ENCODE results near the gene HIKESHI. TPM values are rescaled to one million over a fixed set of nuclear protein-coding genes. Genes with fewer than 3 reads are reported as not detected.

Gene HIKESHI
- total RNA-seq, 3 donors from 2014 or later, result 34.7 to 53.9 (median 43.5) TPM

DNA sequence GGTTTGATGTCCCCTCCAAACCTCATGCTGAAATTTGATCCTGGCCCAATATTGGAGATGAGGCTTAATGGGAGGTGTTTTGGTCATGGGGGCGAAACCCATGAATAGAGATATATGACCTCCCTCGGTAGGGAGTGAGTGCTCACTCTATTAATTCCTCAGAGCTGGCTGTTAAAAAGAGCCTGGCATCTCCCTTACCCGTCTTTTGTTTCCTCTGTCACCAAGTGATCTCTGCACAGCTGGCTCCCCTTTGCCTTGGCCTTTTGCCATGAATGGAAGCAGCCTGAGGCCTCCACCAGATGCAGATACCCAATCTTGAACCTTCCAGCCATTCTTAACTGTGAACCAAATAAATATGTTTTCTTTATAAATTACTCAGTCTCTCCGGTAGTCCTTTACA lies 68.1 kb downstream of the HIKESHI start:
- Histone ChIP-seq H3K4me1 (no peaks in the 10 kb centered on the region), H3K9me3 (no peaks in the 10 kb centered on the region), H3K27me3 (no peaks in the 10 kb centered on the region), H3K27ac (no peak overlapping the region), H3K4me3 (no peak overlapping the region), H3K36me3 (no peaks in the 10 kb centered on the region)
- DNase-seq (ENCODE audit: low spot score in 2 of 2), result no peak
- intact Hi-C loops (cut with DNase I; ENCODE audit: low total_unique reads), result no loop called here
- no peak for TF ChIP-seq POLR2A (IDR thresholded peaks at IDR 0.05)
- TF ChIP-seq, protein P1, sequence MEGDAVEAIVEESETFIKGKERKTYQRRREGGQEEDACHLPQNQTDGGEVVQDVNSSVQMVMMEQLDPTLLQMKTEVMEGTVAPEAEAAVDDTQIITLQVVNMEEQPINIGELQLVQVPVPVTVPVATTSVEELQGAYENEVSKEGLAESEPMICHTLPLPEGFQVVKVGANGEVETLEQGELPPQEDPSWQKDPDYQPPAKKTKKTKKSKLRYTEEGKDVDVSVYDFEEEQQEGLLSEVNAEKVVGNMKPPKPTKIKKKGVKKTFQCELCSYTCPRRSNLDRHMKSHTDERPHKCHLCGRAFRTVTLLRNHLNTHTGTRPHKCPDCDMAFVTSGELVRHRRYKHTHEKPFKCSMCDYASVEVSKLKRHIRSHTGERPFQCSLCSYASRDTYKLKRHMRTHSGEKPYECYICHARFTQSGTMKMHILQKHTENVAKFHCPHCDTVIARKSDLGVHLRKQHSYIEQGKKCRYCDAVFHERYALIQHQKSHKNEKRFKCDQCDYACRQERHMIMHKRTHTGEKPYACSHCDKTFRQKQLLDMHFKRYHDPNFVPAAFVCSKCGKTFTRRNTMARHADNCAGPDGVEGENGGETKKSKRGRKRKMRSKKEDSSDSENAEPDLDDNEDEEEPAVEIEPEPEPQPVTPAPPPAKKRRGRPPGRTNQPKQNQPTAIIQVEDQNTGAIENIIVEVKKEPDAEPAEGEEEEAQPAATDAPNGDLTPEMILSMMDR (IDR thresholded peaks at IDR 0.05), result no peak
- TF ChIP-seq POLR2AphosphoS5 (IDR thresholded peaks at IDR 0.05), result no peak

DNA sequence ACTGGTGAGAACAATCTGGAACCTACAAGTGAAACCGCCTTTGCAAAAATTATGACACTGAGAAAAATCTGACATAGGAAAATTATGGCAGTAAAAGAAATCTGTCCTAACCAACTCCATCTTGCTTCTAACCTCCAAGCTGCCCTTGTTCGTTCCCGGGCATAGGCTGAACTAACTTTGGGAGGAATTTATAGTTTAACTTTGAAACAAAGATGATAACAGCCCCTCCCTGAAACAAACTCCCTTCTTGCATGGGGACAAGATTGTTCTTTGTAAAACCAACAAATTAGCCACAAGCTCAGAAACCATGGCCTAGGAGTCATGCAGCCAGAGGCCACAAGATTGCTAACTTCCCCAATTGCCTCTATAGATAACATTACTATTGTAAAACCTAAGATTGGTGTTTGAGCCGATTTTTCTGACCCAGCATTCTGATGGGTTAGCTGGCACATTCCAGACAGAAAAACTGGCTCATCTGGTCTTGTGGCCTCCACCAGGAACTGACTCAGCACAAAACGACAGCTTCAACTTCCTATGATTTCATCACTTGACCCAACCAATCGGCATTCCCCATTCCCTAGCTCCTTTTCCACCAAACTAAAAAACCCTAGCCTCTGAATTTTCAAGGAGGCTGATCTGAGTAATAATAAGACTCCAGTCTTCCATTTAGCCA lies 69.0 kb downstream of the HIKESHI start:
- TF ChIP-seq POLR2A (IDR thresholded peaks at IDR 0.05), result no peak
- H3K4me3 ChIP-seq, result no peak overlapping the region
- H3K27ac ChIP-seq, result no peak overlapping the region
- intact Hi-C loops (cut with DNase I; ENCODE audit: low total_unique reads), result no loop called here
- H3K27me3 ChIP-seq, result no peaks in the 10 kb centered on the region
- no peak for DNase-seq (ENCODE audit: low spot score in 2 of 2)
- H3K4me1 ChIP-seq, result no peaks in the 10 kb centered on the region
- no peaks in the 10 kb centered on the region for H3K36me3 ChIP-seq
- H3K9me3 ChIP-seq, result no peaks in the 10 kb centered on the region

DNA sequence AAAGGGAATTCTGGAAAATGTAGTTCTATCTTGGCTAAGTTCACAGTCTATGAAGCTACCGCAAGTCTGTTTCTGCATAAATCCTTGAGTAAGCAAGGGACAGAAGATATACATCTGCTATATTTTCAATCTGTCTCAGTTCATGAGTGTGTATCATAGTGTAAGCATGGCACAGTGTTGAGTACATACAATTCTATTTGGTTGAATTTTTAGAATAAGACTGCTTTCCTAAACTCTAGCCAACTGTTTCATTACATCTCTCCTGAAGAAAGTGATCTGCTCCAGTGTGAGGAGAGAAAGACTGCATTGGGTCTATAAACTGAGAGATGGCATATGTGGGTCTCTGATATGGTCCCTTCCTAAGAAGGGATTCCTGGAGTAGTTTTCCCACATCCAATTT lies 70.0 kb downstream of the HIKESHI start:
- Histone ChIP-seq H3K27ac (no peak overlapping the region), H3K4me3 (no peak overlapping the region), H3K9me3 (no peaks in the 10 kb centered on the region), H3K36me3 (no peaks in the 10 kb centered on the region), H3K4me1 (no peaks in the 10 kb centered on the region), H3K27me3 (no peaks in the 10 kb centered on the region)
- TF ChIP-seq POLR2A (IDR thresholded peaks at IDR 0.05) (no peak), POLR2AphosphoS5 (IDR thresholded peaks at IDR 0.05) (no peak)
- TF ChIP-seq, protein P1 (IDR thresholded peaks at IDR 0.05), result no peak
- DNase-seq (ENCODE audit: low spot score in 2 of 2), result no peak
- intact Hi-C loops (cut with DNase I; ENCODE audit: low total_unique reads), result no loop called here

DNA sequence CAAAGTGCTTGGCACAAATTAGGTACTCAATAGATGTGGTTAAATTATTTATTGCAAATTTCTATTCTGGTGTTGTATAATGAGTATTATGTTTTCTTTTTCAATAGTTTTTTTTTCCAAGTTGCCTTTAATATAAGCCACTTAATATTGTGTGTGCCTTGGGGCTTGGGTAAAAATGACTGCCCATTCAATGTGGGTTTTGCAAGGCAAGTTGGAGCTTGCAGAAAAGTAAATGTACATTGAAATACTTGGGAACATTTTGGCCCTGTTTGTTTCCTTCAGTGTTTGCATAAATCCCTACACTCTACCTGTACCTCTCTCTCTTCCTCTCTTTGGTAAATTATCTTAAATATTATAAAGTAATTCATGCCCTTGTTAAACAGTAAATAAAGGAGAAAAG lies 70.5 kb downstream of the HIKESHI start:
- no peak overlapping the region for H3K27ac ChIP-seq
- H3K27me3 ChIP-seq, result no peaks in the 10 kb centered on the region
- TF ChIP-seq POLR2AphosphoS5 (IDR thresholded peaks at IDR 0.05) (no peak), POLR2A (IDR thresholded peaks at IDR 0.05) (no peak)
- TF ChIP-seq, protein P1 (IDR thresholded peaks at IDR 0.05), result no peak
- intact Hi-C loops (cut with DNase I; ENCODE audit: low total_unique reads), result no loop called here
- no peak for DNase-seq (ENCODE audit: low spot score in 2 of 2)
- H3K9me3 ChIP-seq, result no peaks in the 10 kb centered on the region
- no peaks in the 10 kb centered on the region for H3K4me1 ChIP-seq
- H3K36me3 ChIP-seq, result no peaks in the 10 kb centered on the region
- no peak overlapping the region for H3K4me3 ChIP-seq

DNA sequence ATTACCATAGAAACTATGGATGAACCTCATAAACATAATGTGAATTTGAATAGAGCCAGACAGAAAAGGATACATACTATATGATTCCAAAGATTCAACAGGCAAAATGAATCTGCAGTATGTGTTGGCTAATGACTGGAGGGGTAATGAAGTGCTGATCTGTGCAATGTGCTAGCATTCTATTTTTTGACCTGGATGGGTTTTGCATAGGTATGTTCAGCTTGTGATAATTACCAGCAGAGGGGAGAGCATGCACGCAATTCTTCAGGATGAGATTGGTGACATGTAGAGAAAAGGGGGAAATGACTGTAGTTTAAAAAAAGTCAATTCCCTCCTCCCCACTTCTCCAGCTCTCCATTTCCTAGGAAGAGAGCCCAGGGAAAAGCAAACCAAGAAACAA lies 72.0 kb downstream of the HIKESHI start:
- TF ChIP-seq POLR2AphosphoS5 (IDR thresholded peaks at IDR 0.05), result no peak
- TF ChIP-seq POLR2A (IDR thresholded peaks at IDR 0.05), result no peak
- TF ChIP-seq, protein P1 (IDR thresholded peaks at IDR 0.05), result no peak
- Histone ChIP-seq H3K9me3 (no peaks in the 10 kb centered on the region), H3K4me3 (no peak overlapping the region), H3K27me3 (no peaks in the 10 kb centered on the region), H3K36me3 (no peaks in the 10 kb centered on the region), H3K4me1 (no peaks in the 10 kb centered on the region), H3K27ac (no peak overlapping the region)
- intact Hi-C loops (cut with DNase I; ENCODE audit: low total_unique reads), result no loop called here
- DNase-seq (ENCODE audit: low spot score in 2 of 2), result no peak
